Gastroesophageal sphincter (tissue), 3 donors: ENCODE measurements around the gene VEGFD.

Source experiments
- CTCF ChIP-seq, 4 experiments: fragments of 200-600 bp in 2 of 4; fragments of 450-650 bp in 2 of 4; sonication (generic) in 1 of 4; IDR thresholded peaks; one replicate each; pipeline ENCODE4 v1.5.1; 2017 to 2019; ENCODE audit warnings: antibody characterized with exemption in 4 of 4, mild to moderate bottlenecking in 2 of 4, moderate library complexity in 2 of 4
- EP300 ChIP-seq: sonication (generic); formaldehyde crosslinking; IDR thresholded peaks from one replicate; pipeline ENCODE4 v1.6.1; 2017; ENCODE audit warnings: antibody characterized with exemption, mild to moderate bottlenecking

- no peak for TF ChIP-seq CTCF (IDR thresholded peaks at IDR 0.05)
- TF ChIP-seq EP300 = no peak
Measured at GRCh38 chrX:15416133-15416993, 32.1 kb upstream of the VEGFD start.
